K562 (cell line): ENCODE data around the gene SYF2. TPM values are rescaled to one million over a fixed set of nuclear protein-coding genes. Genes with fewer than 3 reads are reported as not detected.

Source experiments
- ATAC-seq: fragments of 200-7000 bp; cut with Tn5 transposase; 3 replicates; pipeline ENCODE4 v1.9.1; 2020; ENCODE audit warnings: moderate library complexity
- BruUV-seq: library from RNA; stranded (reverse); fragments of 400-500 nt; replicated peaks from 2 replicates; lab custom pipeline; 2021; lab: Mats Ljungman, UMichigan
- CTCF ChIA-PET: fragments of 300-600 bp; formaldehyde crosslinking; extraction: SDS; loops from one replicate; lab custom pipeline; 2021; ENCODE audit warnings: low intra/inter-chr PET ratio; lab: Yijun Ruan, JAX
- POLR2A ChIA-PET: fragments of 300-600, 350-650 bp; sonication (Branson Sonifier 250); formaldehyde crosslinking; extraction: SDS; loops from one replicate; lab custom pipeline; 2021; ENCODE audit warnings: antibody characterized with exemption, inconsistent platforms; lab: Yijun Ruan, JAX
- DNase-seq, 4 experiments: peaks; one replicate each; pipeline versions ENCODE4 v3.0.0 to v3.0.0-alpha.2; 2011 to 2018; ENCODE audit warnings: low spot score in 3 of 4, mixed read lengths in 3 of 4; ENCODE audit errors: extremely low read depth in 1 of 4
- FAIRE-seq: peaks from 2 replicates; lab custom pipeline; 2011; peaks lifted over from hg19 to GRCh38; lab: Jason Lieb, UNC
- H2AFZ ChIP-seq: 2 replicates; pipeline ENCODE4 v1.6.0; 2011; ENCODE audit warnings: low read depth, low read length, control low read depth, inconsistent platforms
- H3K27ac ChIP-seq: fragments of 200-600 bp; 3 replicates; pipeline ENCODE4 v1.8.0; 2011; ENCODE audit warnings: low read depth, mild to moderate bottlenecking, control low read depth, inconsistent platforms, low read length, moderate library complexity, mixed read lengths; ENCODE audit errors: extremely low read depth
- H3K27me3 ChIP-seq, 2 experiments: fragments of 300-600 bp in 1 of 2; 2 replicates in 1 of 2; 3 replicates in 1 of 2; pipeline versions ENCODE4 v1.6.0 to v1.8.0; 2011; ENCODE audit warnings: inconsistent platforms in 2 of 2, low read length in 2 of 2, mild to moderate bottlenecking in 1 of 2, mixed read lengths in 1 of 2, moderate library complexity in 1 of 2; ENCODE audit not compliant: control insufficient read depth in 2 of 2, insufficient read depth in 2 of 2
- H3K36me3 ChIP-seq: fragments of 300-600 bp; 3 replicates; pipeline ENCODE4 v1.8.0; 2011; ENCODE audit warnings: mild to moderate bottlenecking, low read length, inconsistent platforms; ENCODE audit not compliant: control insufficient read depth, insufficient read depth
- H3K4me1 ChIP-seq, 2 experiments: fragments of 200-600 bp in 1 of 2; replicated peaks in 1 of 2; 2 replicates in 1 of 2; 3 replicates in 1 of 2; pipeline versions ENCODE4 v1.5.1 to v1.8.0; 2011; ENCODE audit warnings: inconsistent platforms in 2 of 2, low read length in 2 of 2, mild to moderate bottlenecking in 1 of 2, mixed read lengths in 1 of 2, moderate library complexity in 1 of 2; ENCODE audit not compliant: control insufficient read depth in 2 of 2, insufficient read depth in 2 of 2
- H3K4me2 ChIP-seq: 2 replicates; pipeline ENCODE4 v1.6.1; 2011; ENCODE audit warnings: low read length, control low read depth, inconsistent platforms, mixed read lengths; ENCODE audit not compliant: insufficient read depth
- H3K4me3 ChIP-seq: fragments of 200-600 bp; sonication (generic), shearing (Covaris generic); 2 replicates; pipeline ENCODE4 v1.5.1; 2016; ENCODE audit warnings: control low read depth, inconsistent platforms
- H3K79me2 ChIP-seq: fragments of 200-600 bp; 3 replicates; pipeline ENCODE4 v1.8.0; 2011; ENCODE audit warnings: low read length, inconsistent platforms; ENCODE audit not compliant: control insufficient read depth, insufficient read depth
- H3K9ac ChIP-seq, 2 experiments: 2 replicates each; pipeline versions ENCODE4 v1.6.0 to v1.6.1; 2011; ENCODE audit warnings: low read depth in 2 of 2, low read length in 2 of 2, control low read depth in 1 of 2, inconsistent platforms in 1 of 2, mild to moderate bottlenecking in 1 of 2, mixed read lengths in 1 of 2; ENCODE audit not compliant: insufficient read depth in 1 of 2
- H3K9me1 ChIP-seq: one replicate; pipeline ENCODE4 v1.6.0; 2011; ENCODE audit warnings: inconsistent platforms, mild to moderate bottlenecking, low read length, moderate library complexity; ENCODE audit not compliant: control insufficient read depth, insufficient read depth
- H3K9me3 ChIP-seq: replicated peaks from 2 replicates; pipeline ENCODE4 v1.5.1; 2011; ENCODE audit warnings: low read depth, low read length, inconsistent platforms; ENCODE audit not compliant: control insufficient read depth, insufficient read depth
- H4K20me1 ChIP-seq: replicated peaks from 2 replicates; pipeline ENCODE4 v1.6.1; 2011; ENCODE audit warnings: low read length, inconsistent platforms, mixed read lengths; ENCODE audit not compliant: control insufficient read depth, insufficient read depth
- CTCFL ChIP-seq: IDR thresholded peaks from 2 replicates; pipeline ENCODE4 v1.6.1; 2011; ENCODE audit warnings: borderline replicate concordance, low read depth, mild to moderate bottlenecking, moderate library complexity, low read length; ENCODE audit not compliant: insufficient read depth, poor library complexity, severe bottlenecking
- RBM25 ChIP-seq: fragments of 200-400 bp; formaldehyde crosslinking; IDR thresholded peaks from 2 replicates; pipeline ENCODE4 v1.6.1; 2018; ENCODE audit warnings: low read length, low read depth, moderate library complexity; ENCODE audit not compliant: severe bottlenecking
- RFX5 ChIP-seq: IDR thresholded peaks from 2 replicates; pipeline ENCODE4 v1.6.1; 2011; ENCODE audit warnings: low read depth, mild to moderate bottlenecking, improper control_type of control experiment, low read length
- THAP12 ChIP-seq: fragments of 250-450 bp; sonication (Bioruptor Pico); IDR thresholded peaks from 2 replicates; pipeline ENCODE4 v1.9.0; 2021; ENCODE audit warnings: mild to moderate bottlenecking, inconsistent platforms
- ZNF3 ChIP-seq: fragments of 250-450 bp; sonication (Bioruptor Pico); IDR thresholded peaks from 2 replicates; pipeline ENCODE4 v1.5.0; 2021; ENCODE audit warnings: mild to moderate bottlenecking, moderate library complexity
- WGBS: fragments of 100-300 bp; shearing (Covaris generic); methylation state at CpG from one replicate; pipeline ENCODE4 v1.1.6; 2016; ENCODE audit warnings: low coverage, mixed read lengths; ENCODE audit not compliant: insufficient coverage; ENCODE audit errors: missing lambda C conversion rate; 5-methylcytosine and 5-hydroxymethylcytosine counted together
- in situ Hi-C: fragments of 300-500 bp; cut with MboI; formaldehyde crosslinking; loops from 4 replicates; pipeline ENCODE4 v1.15.0; 2018; ENCODE audit warnings: inconsistent platforms, mixed read lengths
- intact Hi-C: fragments of 100-400 bp; cut with micrococcal nuclease; formaldehyde crosslinking; loops from 2 replicates; pipeline ENCODE4 v1.14.2; 2022
- polyA plus RNA-seq, 8 experiments: library from polyadenylated mRNA; depleted of rRNA in 4 of 8; stranded (reverse) in 5 of 8; unstranded in 3 of 8; fragments of >200 nt; fragmentation: Nextera tagmentation in 2 of 8; fragmentation: Illumina TruSeq in 1 of 8; extraction: Ambion mirVana in 2 of 8; extraction: Trizol in 1 of 8; gene quantifications; 2 replicates each; pipeline versions ENCODE4 v1.2.1 to v1.2.3, GENCODE V29; 2011 to 2014; ENCODE audit warnings: inconsistent platforms in 1 of 8, missing spikeins in 1 of 8
- total RNA-seq, 7 experiments: library from RNA; depleted of rRNA in 6 of 7; stranded (reverse); fragments of >200 nt in 6 of 7; fragmentation: Illumina TruSeq in 2 of 7; extraction: Trizol in 2 of 7; gene quantifications; 2 replicates each; pipeline versions ENCODE4 v1.2.1 to v1.2.3, GENCODE V29; 2011 to 2021; ENCODE audit warnings: low replicate concordance in 1 of 7

The SYF2 gene
- total and polyA plus RNA-seq, 9 of the 15 experiments (the other 6 are each of a cell fraction or from before 2014, with no cell fraction given) = 20.9 to 69.0 (median 43.2) TPM

DNA sequence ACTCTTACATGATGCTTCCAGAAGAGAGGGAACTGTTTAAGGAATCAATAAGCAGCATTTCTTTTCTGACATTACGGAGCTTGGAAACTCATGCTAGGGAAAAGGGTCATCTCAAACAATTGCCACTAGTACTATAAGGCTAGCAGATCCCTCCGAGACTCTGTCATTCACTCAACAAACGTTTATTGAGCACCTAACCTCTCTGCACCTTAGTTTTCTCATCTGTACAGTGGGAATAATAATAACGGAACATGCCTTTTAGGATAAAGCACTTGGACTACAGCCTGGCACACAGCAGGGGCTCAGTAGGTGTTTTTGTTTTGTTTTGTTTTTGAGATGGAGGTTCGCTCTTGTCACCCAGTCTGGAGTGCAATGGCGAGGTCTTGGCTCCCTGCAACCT is 51.3 kb downstream of the SYF2 start:
- H3K4me3 ChIP-seq = no peak overlapping the region
- BruUV-seq = no TSS peak
- DNase-seq (no peak), FAIRE-seq (no peak), ATAC-seq (no peak)
- no peak overlapping the region for H2AFZ ChIP-seq
- no peaks in the 10 kb centered on the region for H3K79me2 ChIP-seq
- no peaks in the 10 kb centered on the region for H4K20me1 ChIP-seq
- H3K27ac ChIP-seq = no peak overlapping the region
- TF ChIP-seq CTCFL = no peak
- TF ChIP-seq THAP12 = no peak
- peak; percentile 53 for TF ChIP-seq RBM25
- TF ChIP-seq RFX5 = no peak
- TF ChIP-seq ZNF3 (CRISPR knock-in tag) = peak; percentile 72
- WGBS = 9% methylated on average over 6 of the region's 6 CpGs
- no peak overlapping the region for H3K4me2 ChIP-seq
- ChIA-PET POLR2A (interaction anchor here (1.2 to 1.6 kb wide), 2 partner anchors 10 to 52 kb away, joined by 3 to 4 read pairs; partner anchors contain the start of gene SYF2), CTCF (no interaction called here)
- in situ Hi-C loops = no loop called here
- H3K4me1 ChIP-seq = peaks cover 0 to 5% of the 10 kb centered on the region in 2 experiments; a peak in 1 of 5 replicates
- no peaks in the 10 kb centered on the region for H3K9me1 ChIP-seq
- no peak overlapping the region for H3K9ac ChIP-seq
- peaks cover 33 to 61% of the 10 kb centered on the region in 2 experiments for H3K27me3 ChIP-seq
- intact Hi-C loops = no loop called here
- H3K9me3 ChIP-seq = no peaks in the 10 kb centered on the region
- H3K36me3 ChIP-seq = no peaks in the 10 kb centered on the region
